Retinal pigment epithelial cell (primary cell): ENCODE data around the gene FOXE3.
A peak's percentile ranks its signal among the peaks of the same experiment; 100 is the strongest.

ENCODE experiments used
- DNase-seq: peaks from one replicate; pipeline ENCODE4 v3.0.0-alpha.2; 2010; ENCODE audit warnings: low read depth
- H3K4me3 ChIP-seq: 2 replicates; pipeline ENCODE4 v1.5.1; 2011; ENCODE audit warnings: mild to moderate bottlenecking, low read length, control low read depth, moderate library complexity
- TF ChIP-seq, protein P1 (sequence below): conservative IDR thresholded peaks from 2 replicates; pipeline ENCODE4 v1.5.1; 2011; ENCODE audit warnings: low read depth, low read length, control low read depth, inconsistent platforms

The FOXE3 gene

DNA sequence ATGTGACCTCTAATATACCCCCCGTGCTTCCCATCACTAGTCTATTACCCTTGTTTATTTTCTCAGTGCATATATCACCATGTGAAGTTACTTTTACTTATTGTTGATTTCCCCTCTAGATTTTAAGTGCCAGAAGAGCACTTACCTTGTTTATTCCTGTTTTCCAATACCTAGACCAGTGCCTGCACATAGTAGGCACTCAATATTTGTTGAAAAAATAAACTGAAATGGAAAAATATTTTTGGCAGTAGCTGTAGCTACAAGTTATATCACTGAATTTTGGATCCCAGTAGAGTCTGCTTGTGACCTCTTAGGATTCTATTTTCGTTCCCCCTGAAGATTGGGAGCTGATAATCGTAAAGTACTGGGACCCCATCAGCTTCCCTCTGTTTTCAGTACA lies 32.0 kb upstream of the FOXE3 start:
- no peak for DNase-seq
- TF ChIP-seq, protein P1, sequence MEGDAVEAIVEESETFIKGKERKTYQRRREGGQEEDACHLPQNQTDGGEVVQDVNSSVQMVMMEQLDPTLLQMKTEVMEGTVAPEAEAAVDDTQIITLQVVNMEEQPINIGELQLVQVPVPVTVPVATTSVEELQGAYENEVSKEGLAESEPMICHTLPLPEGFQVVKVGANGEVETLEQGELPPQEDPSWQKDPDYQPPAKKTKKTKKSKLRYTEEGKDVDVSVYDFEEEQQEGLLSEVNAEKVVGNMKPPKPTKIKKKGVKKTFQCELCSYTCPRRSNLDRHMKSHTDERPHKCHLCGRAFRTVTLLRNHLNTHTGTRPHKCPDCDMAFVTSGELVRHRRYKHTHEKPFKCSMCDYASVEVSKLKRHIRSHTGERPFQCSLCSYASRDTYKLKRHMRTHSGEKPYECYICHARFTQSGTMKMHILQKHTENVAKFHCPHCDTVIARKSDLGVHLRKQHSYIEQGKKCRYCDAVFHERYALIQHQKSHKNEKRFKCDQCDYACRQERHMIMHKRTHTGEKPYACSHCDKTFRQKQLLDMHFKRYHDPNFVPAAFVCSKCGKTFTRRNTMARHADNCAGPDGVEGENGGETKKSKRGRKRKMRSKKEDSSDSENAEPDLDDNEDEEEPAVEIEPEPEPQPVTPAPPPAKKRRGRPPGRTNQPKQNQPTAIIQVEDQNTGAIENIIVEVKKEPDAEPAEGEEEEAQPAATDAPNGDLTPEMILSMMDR: no peak
- no peak overlapping the region for H3K4me3 ChIP-seq

DNA sequence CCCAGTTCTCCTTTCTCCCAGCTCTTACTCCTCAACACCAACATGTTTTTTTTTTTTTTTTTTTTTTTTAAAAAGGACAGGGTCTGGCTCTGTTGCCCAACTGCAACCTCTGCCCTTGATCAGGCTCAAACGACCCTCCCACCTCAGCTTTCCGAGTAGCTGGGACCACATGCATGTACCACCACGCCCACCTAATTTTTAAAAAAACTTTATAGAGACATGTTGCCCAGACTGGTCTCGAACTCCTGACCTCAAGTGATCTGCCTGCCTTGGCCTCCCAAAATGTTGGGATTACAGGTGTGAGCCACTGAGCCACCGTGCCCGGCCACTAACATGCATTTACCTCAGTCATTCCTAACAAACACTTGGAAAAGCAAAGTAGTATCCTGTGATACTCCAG lies 31.1 kb upstream of the FOXE3 start:
- no peak for DNase-seq
- TF ChIP-seq, protein P1: no peak
- no peak overlapping the region for H3K4me3 ChIP-seq

DNA sequence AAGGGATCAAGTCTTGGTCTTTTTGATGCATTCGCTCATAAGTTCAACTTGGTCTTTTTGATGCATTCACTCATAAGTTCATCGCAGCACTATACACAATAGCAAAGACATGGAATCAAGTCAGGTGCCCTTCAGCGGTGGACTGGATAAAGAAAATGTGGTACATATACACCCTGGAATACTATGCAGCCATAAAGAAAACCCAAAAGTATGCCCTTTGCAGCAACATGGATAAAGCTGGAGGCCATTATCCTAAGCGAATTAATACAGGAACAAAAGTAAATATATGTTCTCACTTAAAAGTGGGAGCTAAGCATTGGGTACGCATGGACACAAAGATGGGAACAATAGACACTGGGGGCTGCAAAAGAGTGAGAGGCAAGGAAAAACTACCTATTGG lies 29.8 kb upstream of the FOXE3 start:
- H3K4me3 ChIP-seq: no peak overlapping the region
- no peak for DNase-seq
- TF ChIP-seq, protein P1: no peak

DNA sequence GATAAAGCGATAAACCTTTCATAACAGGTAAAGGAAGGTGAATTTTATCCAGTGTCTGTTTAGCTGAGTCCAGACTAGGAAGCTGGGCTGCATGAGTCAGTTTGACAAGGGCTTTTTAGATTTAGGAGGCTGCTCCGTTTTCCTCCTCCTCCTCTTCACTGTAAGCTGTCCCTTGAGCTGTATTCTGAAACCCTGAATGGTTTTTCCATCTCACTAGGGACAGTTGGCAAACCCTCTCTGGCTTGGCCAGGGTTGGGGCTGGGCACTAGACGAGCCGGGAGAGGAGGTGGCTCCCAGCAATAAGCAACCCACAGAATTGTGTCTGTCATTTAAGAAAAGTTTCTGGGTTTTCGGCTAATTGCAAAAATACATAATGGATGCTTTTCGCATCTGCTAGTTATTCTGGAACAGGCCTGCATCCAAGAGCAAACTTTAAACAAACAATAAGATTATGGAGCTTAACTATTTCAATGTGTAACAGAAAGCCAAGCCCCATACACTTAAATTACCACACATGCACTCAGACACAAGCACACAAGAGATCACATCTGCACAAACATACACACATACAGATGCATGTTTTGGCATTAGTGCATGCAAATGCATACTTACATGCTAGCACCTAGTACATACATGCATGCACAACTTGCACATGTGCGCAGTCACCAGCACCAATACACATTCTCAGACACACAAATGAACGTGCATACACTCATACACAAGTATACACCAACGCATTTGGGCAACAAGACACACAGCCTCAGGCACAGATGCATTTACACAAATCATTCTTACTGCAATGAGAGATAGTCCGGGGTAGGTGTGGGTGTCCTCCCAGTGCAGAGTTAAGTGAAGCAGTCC lies 27.8 kb upstream of the FOXE3 start:
- TF ChIP-seq, protein P1: no peak
- no peak for DNase-seq
- H3K4me3 ChIP-seq: no peak overlapping the region

DNA sequence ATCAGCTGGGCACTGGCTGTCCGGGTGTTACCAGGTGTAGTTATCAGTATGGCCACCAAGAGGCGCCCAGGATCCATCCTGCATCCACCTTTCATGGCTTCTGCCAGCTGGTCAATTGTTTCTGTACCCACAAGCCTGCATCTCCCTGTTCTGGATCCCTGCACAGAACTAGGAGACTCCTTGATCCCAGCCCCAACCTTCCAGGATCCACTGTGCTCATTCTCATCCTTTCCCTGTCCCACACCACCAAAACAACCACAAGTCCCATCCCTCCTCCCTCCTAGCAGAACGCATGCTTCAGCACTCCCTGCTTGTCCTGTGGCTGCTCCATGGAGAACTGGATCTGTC lies 27.2 kb upstream of the FOXE3 start:
- TF ChIP-seq, protein P1: peak; percentile 86
- H3K4me3 ChIP-seq: no peak overlapping the region
- no peak for DNase-seq

DNA sequence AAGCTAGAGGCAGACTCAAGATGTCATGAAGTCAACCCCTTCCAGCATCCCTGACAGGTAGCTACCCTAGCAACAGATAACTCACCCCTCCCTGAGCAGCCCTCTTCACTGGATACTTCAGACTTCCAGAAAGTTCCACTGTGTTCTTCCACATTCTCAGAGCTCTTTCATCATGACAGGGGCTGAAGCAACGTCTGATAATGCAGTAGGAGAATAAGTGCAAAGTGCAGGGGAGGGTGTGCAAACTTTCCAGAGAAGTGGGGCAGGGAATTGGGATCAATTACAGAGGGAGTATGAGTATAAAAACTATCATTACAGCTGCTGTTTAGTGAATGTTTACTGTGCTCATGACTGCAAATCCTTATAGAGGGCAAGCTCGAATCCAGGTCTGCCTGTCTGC lies 26.4 kb upstream of the FOXE3 start:
- no peak for DNase-seq
- no peak overlapping the region for H3K4me3 ChIP-seq
- TF ChIP-seq, protein P1: no peak

DNA sequence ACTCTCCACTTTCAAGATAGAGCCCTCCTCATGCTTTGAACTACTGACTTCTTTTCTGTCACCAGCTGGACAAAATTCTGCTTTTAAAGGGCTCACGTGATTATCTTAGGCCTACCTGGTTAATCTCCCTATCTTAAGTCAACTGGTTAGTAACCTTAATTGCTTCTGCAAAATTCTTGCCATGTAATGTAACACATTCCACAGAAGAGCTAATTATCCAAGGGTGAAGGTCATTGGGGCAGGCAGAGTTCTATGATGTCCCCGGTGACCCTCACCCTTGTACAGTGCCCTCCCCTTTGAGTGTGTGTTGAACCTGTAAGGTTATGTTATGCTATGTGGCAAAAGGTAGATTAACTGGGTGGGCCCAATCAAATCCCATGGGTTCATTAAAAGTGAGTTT lies 25.2 kb upstream of the FOXE3 start:
- no peak overlapping the region for H3K4me3 ChIP-seq
- TF ChIP-seq, protein P1: no peak
- no peak for DNase-seq
